ENCODE results near the gene NKX2-8.

Gene NKX2-8

GRCh38 chr14:36583893-36584811 lies 1.7 kb upstream of the NKX2-8 start:
- Histone ChIP-seq H3K36me3 (no peaks in the 10 kb centered on the region), H3K4me3 (ENCODE audit: low read depth, low read length) (no peak overlapping the region), H3K9me3 (ENCODE audit: severe bottlenecking) (peaks cover 15% of the 10 kb centered on the region), H3K27ac (no peak overlapping the region), H3K27me3 (ENCODE audit: insufficient read depth, low read depth, severe bottlenecking) (peaks cover 83% of the 10 kb centered on the region)
- DNase-seq, result no peak
- no peak for TF ChIP-seq CTCF (IDR thresholded peaks at IDR 0.05; ENCODE audit: low read depth, low read length)

- peaks cover 15% of the 10 kb centered on the region for H3K9me3 ChIP-seq (ENCODE audit: severe bottlenecking)
- no peak overlapping the region for H3K4me3 ChIP-seq (ENCODE audit: low read depth, low read length)
- no peak for TF ChIP-seq CTCF (IDR thresholded peaks at IDR 0.05; ENCODE audit: low read depth, low read length)
- peaks cover 86% of the 10 kb centered on the region for H3K27me3 ChIP-seq (ENCODE audit: insufficient read depth, low read depth, severe bottlenecking)
- DNase-seq, result no peak
- no peak overlapping the region for H3K27ac ChIP-seq
- H3K36me3 ChIP-seq, result no peaks in the 10 kb centered on the region
Measured at GRCh38 chr14:36583242-36583892, 953 bp upstream of the NKX2-8 start.

- Histone ChIP-seq H3K27ac (no peak overlapping the region), H3K9me3 (ENCODE audit: severe bottlenecking) (peaks cover 15% of the 10 kb centered on the region), H3K27me3 (ENCODE audit: insufficient read depth, low read depth, severe bottlenecking) (peaks cover 86% of the 10 kb centered on the region), H3K36me3 (no peaks in the 10 kb centered on the region), H3K4me3 (ENCODE audit: low read depth, low read length) (no peak overlapping the region)
- no peak for DNase-seq
- no peak for TF ChIP-seq CTCF (IDR thresholded peaks at IDR 0.05; ENCODE audit: low read depth, low read length)
Measured at GRCh38 chr14:36582874-36583241, 444 bp upstream of the NKX2-8 start.

- H3K27ac ChIP-seq, result no peak overlapping the region
- TF ChIP-seq CTCF (IDR thresholded peaks at IDR 0.05; ENCODE audit: low read depth, low read length), result no peak
- H3K27me3 ChIP-seq (ENCODE audit: insufficient read depth, low read depth, severe bottlenecking), result peaks cover 87% of the 10 kb centered on the region
- DNase-seq, result no peak
- peaks cover 15% of the 10 kb centered on the region for H3K9me3 ChIP-seq (ENCODE audit: severe bottlenecking)
- no peaks in the 10 kb centered on the region for H3K36me3 ChIP-seq
- no peak overlapping the region for H3K4me3 ChIP-seq (ENCODE audit: low read depth, low read length)
Measured at GRCh38 chr14:36580856-36581831, 1.3 kb downstream of the NKX2-8 start.

- no peak overlapping the region for H3K27ac ChIP-seq
- H3K9me3 ChIP-seq (ENCODE audit: severe bottlenecking), result peaks cover 15% of the 10 kb centered on the region
- no peaks in the 10 kb centered on the region for H3K36me3 ChIP-seq
- H3K4me3 ChIP-seq (ENCODE audit: low read depth, low read length), result no peak overlapping the region
- no peak for DNase-seq
- TF ChIP-seq CTCF (IDR thresholded peaks at IDR 0.05; ENCODE audit: low read depth, low read length), result no peak
- H3K27me3 ChIP-seq (ENCODE audit: insufficient read depth, low read depth, severe bottlenecking), result peaks cover 88% of the 10 kb centered on the region
Measured at GRCh38 chr14:36580141-36580855, 2.1 kb downstream of the NKX2-8 start.

Data from WERI-Rb-1 (cell line).